ENCODE results near the gene KIFC3. TPM values are rescaled to one million over a fixed set of nuclear protein-coding genes. Genes with fewer than 3 reads are reported as not detected.

The KIFC3 gene
- total RNA-seq, 1 donor from 2014 or later = 15.4 TPM

DNA sequence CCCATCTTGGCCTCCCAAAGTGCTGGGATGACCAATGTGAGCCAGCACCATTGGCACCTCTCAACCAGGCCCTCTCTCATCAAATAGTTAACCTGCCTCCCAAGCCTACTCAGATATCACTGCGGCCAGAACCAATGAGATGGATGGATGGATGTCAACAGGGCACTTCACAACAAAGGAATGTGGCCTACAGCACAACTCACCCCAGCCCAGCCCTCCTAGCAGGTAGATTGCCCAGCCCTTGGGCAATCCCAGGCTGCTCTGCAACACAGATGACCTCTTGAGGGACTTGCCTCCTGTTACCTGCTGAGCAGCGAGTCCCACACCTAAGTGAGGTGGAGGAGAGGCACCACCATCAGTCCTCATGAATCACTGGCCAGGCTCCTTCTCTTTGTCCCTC, 22.6 kb upstream of the KIFC3 start:
- TF ChIP-seq CTCF (IDR thresholded peaks at IDR 0.05; ENCODE audit: unreplicated experiment) = no peak
- no peaks in the 10 kb centered on the region for H3K9me3 Mint-ChIP-seq (ENCODE audit: unreplicated experiment)
- no peak overlapping the region for H3K4me3 Mint-ChIP-seq (ENCODE audit: unreplicated experiment)
- H3K27ac Mint-ChIP-seq (ENCODE audit: unreplicated experiment) = no peak overlapping the region
- H3K36me3 Mint-ChIP-seq (ENCODE audit: low read depth, unreplicated experiment) = no peaks in the 10 kb centered on the region
- DNase-seq (ENCODE audit: low spot score) = no peak
- H3K27me3 Mint-ChIP-seq (ENCODE audit: unreplicated experiment) = peaks cover 3% of the 10 kb centered on the region
- H3K4me1 Mint-ChIP-seq (ENCODE audit: unreplicated experiment) = no peaks in the 10 kb centered on the region

GRCh38 chr16:57823836-57824235, 21.5 kb upstream of the KIFC3 start:
- peaks cover 3% of the 10 kb centered on the region for H3K27me3 Mint-ChIP-seq (ENCODE audit: unreplicated experiment)
- no peak overlapping the region for H3K27ac Mint-ChIP-seq (ENCODE audit: unreplicated experiment)
- DNase-seq (ENCODE audit: low spot score) = no peak
- H3K9me3 Mint-ChIP-seq (ENCODE audit: unreplicated experiment) = no peaks in the 10 kb centered on the region
- H3K4me3 Mint-ChIP-seq (ENCODE audit: unreplicated experiment) = no peak overlapping the region
- TF ChIP-seq CTCF (IDR thresholded peaks at IDR 0.05; ENCODE audit: unreplicated experiment) = no peak
- no peaks in the 10 kb centered on the region for H3K36me3 Mint-ChIP-seq (ENCODE audit: low read depth, unreplicated experiment)
- H3K4me1 Mint-ChIP-seq (ENCODE audit: unreplicated experiment) = no peaks in the 10 kb centered on the region

- H3K27ac Mint-ChIP-seq (ENCODE audit: unreplicated experiment) = no peak overlapping the region
These were observed 20.6 kb upstream of the KIFC3 start for GRCh38 chr16:57822856-57823255.

GRCh38 chr16:57822018-57822553, 19.8 kb upstream of the KIFC3 start:
- Mint-ChIP-seq H3K4me3 (ENCODE audit: unreplicated experiment) (no peak overlapping the region), H3K27ac (ENCODE audit: unreplicated experiment) (no peak overlapping the region), H3K9me3 (ENCODE audit: unreplicated experiment) (no peaks in the 10 kb centered on the region), H3K4me1 (ENCODE audit: unreplicated experiment) (no peaks in the 10 kb centered on the region), H3K36me3 (ENCODE audit: low read depth, unreplicated experiment) (no peaks in the 10 kb centered on the region), H3K27me3 (ENCODE audit: unreplicated experiment) (peaks cover 5% of the 10 kb centered on the region)
- TF ChIP-seq CTCF (IDR thresholded peaks at IDR 0.05; ENCODE audit: unreplicated experiment) = no peak
- DNase-seq (ENCODE audit: low spot score) = no peak

More at GRCh38 chr16:57822856-57823255, 20.6 kb upstream of the KIFC3 start:
- no peak for DNase-seq (ENCODE audit: low spot score)
- no peaks in the 10 kb centered on the region for H3K4me1 Mint-ChIP-seq (ENCODE audit: unreplicated experiment)
- H3K9me3 Mint-ChIP-seq (ENCODE audit: unreplicated experiment) = no peaks in the 10 kb centered on the region
- no peaks in the 10 kb centered on the region for H3K36me3 Mint-ChIP-seq (ENCODE audit: low read depth, unreplicated experiment)
- no peak for TF ChIP-seq CTCF (IDR thresholded peaks at IDR 0.05; ENCODE audit: unreplicated experiment)
- peaks cover 3% of the 10 kb centered on the region for H3K27me3 Mint-ChIP-seq (ENCODE audit: unreplicated experiment)
- no peak overlapping the region for H3K4me3 Mint-ChIP-seq (ENCODE audit: unreplicated experiment)

DNA sequence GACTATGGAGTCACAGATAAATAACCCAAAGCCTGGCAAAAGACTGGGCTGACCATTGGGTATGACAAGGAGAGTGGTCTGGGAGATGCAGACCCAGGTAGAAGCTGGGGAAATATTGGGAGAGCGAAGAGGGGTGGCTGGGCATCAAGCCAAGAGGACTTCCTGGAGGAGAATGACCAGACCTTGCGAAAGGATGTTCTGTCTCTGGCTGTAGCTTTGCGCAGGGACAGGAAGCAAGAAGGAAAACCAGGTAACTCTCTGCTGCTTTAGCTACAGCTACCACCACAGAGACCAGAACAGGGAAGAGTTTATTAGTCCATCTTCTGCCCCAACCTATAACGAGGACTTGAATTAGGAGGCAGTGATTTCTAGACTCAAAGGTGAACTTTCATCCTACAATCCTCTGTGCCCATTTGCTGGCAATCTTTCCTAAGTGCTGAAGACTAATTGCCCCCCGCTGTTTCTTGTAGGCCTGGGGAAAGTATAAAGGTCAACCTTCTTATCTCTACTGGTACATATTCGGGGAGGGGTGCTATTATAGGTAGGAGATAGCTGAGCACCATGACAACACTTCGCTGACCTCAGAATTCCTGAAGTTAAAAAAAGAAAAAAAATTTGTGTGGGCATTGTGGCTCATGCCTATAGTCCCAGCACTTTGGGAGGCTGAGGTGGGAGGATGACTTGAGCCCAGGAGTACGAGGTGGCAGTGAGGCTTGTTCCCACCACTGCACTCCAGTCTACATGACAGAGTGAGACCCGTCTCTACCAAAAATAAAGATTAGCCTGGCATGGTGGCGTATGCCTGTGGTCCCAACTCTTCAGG, 19.1 kb upstream of the KIFC3 start:
- Mint-ChIP-seq H3K27ac (ENCODE audit: unreplicated experiment) (no peak overlapping the region), H3K27me3 (ENCODE audit: unreplicated experiment) (peaks cover 5% of the 10 kb centered on the region), H3K4me3 (ENCODE audit: unreplicated experiment) (no peak overlapping the region), H3K36me3 (ENCODE audit: low read depth, unreplicated experiment) (no peaks in the 10 kb centered on the region), H3K4me1 (ENCODE audit: unreplicated experiment) (peaks cover 2% of the 10 kb centered on the region), H3K9me3 (ENCODE audit: unreplicated experiment) (no peaks in the 10 kb centered on the region)
- TF ChIP-seq CTCF (IDR thresholded peaks at IDR 0.05; ENCODE audit: unreplicated experiment) = no peak
- DNase-seq (ENCODE audit: low spot score) = no peak

All from endothelial cell (in vitro differentiated cells).